Measurements from ENCODE around the gene CDC34.

- TF ChIP-seq EZH2 (IDR thresholded peaks at IDR 0.05; ENCODE audit: borderline replicate concordance, low read depth, low read length, severe bottlenecking) (no peak), CTCF (IDR thresholded peaks at IDR 0.05; ENCODE audit: borderline replicate concordance, extremely low read depth, low read length, poor library complexity, severe bottlenecking) (no peak)
Observed at GRCh38 chr19:558770-559439, 27.3 kb downstream of the CDC34 start.

Measured in DND-41 (cell line).